ENCODE results near the gene NT5C2.

DNA sequence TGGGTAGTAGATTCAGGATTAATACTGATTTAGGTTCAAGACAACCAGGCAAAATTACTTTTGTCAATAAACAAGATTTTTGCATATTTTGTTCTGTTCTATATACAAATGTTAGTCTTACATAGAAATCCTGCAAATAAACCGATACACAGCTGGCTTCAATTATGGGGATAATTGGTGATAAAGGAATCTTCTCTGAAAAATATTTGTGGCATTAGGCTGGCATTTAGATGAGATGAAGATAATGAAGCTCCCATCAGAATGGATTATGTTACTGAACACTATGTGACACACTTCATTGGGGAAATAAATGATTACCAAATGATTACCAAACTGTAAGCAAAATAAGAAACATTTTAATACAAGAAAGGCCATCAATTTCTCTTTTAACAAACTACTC, 65.8 kb downstream of the NT5C2 start:
- TF ChIP-seq SOX15 (CRISPR knock-in tag; IDR thresholded peaks at IDR 0.05), result no peak
- TF ChIP-seq, protein P1, sequence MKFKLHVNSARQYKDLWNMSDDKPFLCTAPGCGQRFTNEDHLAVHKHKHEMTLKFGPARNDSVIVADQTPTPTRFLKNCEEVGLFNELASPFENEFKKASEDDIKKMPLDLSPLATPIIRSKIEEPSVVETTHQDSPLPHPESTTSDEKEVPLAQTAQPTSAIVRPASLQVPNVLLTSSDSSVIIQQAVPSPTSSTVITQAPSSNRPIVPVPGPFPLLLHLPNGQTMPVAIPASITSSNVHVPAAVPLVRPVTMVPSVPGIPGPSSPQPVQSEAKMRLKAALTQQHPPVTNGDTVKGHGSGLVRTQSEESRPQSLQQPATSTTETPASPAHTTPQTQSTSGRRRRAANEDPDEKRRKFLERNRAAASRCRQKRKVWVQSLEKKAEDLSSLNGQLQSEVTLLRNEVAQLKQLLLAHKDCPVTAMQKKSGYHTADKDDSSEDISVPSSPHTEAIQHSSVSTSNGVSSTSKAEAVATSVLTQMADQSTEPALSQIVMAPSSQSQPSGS (CRISPR knock-in tag; IDR thresholded peaks at IDR 0.05; ENCODE audit: borderline replicate concordance, low read depth), result no peak
- TF ChIP-seq, protein P2, sequence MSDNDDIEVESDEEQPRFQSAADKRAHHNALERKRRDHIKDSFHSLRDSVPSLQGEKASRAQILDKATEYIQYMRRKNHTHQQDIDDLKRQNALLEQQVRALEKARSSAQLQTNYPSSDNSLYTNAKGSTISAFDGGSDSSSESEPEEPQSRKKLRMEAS (CRISPR knock-in tag; IDR thresholded peaks at IDR 0.05), result no peak
